NCI-H345 (cell line): ENCODE data around the gene FN1.

Experiments
- DNase-seq: peaks from one replicate; lab custom pipeline; 2025; lab: John Stamatoyannopoulos, UW

Gene FN1

GRCh38 chr2:215435870-215436704 is at the start of gene FN1:
FN1 (minus strand) TSS chr2:215436068; CDS start chr2:215435802, 266 bp downstream.
- peak; percentile 77 for DNase-seq

GRCh38 chr2:215485032-215485431 is 49.2 kb upstream of the FN1 start:
- DNase-seq = no peak

DNA sequence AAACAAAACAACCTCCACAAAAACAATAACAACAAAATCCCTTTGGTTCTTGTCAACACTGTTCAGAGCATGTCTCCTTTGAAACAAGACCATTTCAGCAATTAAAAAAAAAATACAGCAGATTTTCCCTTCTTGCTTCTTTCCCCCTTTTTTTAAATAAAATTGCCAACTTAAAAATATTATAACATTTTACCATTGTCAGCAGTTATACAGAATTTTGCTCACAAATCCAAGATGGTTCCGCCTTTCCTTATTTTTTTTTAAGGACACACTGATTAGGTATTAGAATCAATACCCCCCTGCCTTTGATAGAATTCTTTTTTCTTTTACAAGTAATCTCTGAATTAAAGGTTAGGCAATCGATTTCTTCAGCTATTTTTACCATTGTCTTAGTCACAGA is 48.7 kb upstream of the FN1 start:
- DNase-seq = no peak

GRCh38 chr2:215483431-215483830 is 47.6 kb upstream of the FN1 start:
- no peak for DNase-seq

DNA sequence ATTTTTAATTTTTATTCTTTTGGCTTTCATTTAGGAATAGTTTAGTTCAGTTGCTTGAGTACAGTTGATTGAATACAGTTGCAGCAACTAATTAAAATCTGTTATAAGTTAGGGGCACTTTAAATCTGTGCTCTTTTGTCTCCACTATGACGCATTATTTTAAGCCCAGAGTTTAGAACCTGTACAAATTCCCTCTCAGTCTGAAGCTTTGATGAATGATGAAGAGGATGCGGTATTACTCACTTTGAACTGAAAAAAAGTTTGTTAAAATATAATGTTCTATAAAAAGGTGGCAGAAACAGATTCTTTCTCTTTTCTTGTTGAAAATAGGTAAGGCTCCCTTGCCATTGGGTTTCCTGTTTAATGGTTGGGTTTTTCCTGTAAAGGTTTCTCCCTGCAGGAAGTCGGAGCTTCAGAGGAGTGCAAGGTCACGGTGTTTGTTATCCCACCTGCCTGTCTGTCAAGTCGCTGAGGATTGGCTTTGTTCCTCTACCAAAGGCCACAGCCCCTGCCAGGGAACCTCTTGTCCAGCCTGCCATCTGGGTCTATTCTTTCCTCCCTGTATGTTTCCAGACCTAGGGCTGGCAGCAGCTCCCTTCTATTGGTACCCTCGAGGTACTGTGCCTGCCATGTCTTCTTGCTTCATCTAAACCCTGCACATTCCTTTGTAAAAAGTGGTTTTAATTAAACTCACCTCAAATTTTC is 43.8 kb upstream of the FN1 start:
- DNase-seq = peak; percentile 28

DNA sequence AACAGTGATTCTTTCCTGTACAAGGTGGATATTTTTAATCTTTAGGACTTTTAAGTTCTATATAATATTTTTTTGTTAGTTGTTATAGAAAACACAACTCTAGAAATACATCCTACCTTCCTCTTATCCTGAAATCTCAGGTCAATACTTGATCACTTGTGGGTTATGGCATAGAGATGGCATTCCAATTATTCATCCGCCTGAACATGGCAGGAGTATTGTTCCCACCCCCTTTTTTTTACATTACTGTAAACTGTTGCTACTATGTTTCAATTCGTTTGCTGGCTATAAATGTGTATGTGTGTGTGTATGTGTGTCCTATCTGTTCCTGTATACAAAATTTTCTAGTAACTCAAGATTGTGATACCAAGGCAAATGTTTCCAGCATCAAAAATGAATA is 43.3 kb upstream of the FN1 start:
- no peak for DNase-seq

DNA sequence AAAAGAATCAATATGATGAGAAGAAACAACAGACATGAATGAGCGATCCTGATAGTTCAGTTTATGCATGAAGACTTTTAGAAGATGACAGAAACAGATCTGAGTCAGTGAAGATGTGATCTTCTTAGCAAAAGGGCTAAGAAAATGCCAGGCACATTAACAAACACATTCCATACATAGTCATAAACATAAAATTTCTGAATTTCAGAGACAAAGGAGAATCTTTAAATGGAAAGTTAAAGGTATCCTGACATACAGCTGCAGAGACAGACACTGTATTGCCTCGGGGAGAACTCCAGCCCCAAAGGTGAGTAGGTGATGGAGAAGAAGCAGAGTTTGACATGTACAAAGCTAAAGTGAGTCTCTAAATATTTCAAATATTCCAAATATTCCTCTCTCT is 40.6 kb upstream of the FN1 start:
- no peak for DNase-seq

GRCh38 chr2:215466097-215466909 is 30.4 kb upstream of the FN1 start:
- no peak for DNase-seq

GRCh38 chr2:215465256-215465655 is 29.4 kb upstream of the FN1 start:
- DNase-seq = no peak

GRCh38 chr2:215461836-215462532 is 26.1 kb upstream of the FN1 start:
- DNase-seq = no peak

- DNase-seq = no peak
Observed at GRCh38 chr2:215460682-215461382, 25.0 kb upstream of the FN1 start.

DNA sequence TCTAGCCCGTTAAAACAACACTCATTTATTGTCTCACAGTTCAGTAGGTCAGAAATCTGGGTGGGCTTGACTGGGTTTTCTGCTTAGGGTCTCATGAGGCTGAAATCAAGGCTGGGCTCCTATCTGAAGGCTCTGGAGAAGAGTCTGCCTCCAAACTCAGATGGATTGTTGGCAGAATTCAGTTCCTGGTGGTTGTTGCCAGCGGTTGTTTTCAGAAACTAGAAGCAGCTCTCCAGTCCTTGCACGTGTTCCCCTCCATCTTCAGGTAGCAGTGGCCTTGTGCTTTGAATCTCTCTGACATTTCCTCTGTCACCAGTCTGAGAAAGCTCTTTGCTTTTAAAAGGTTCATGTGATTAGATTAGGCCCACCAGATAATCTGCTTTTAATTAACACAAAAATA is 20.1 kb upstream of the FN1 start:
- no peak for DNase-seq

- peak; percentile 19 for DNase-seq
Observed at GRCh38 chr2:215454519-215455246, 18.8 kb upstream of the FN1 start.

- DNase-seq = no peak
Observed at GRCh38 chr2:215452725-215453124, 16.9 kb upstream of the FN1 start.

- DNase-seq = no peak
Observed at GRCh38 chr2:215451012-215451756, 15.3 kb upstream of the FN1 start.

DNA sequence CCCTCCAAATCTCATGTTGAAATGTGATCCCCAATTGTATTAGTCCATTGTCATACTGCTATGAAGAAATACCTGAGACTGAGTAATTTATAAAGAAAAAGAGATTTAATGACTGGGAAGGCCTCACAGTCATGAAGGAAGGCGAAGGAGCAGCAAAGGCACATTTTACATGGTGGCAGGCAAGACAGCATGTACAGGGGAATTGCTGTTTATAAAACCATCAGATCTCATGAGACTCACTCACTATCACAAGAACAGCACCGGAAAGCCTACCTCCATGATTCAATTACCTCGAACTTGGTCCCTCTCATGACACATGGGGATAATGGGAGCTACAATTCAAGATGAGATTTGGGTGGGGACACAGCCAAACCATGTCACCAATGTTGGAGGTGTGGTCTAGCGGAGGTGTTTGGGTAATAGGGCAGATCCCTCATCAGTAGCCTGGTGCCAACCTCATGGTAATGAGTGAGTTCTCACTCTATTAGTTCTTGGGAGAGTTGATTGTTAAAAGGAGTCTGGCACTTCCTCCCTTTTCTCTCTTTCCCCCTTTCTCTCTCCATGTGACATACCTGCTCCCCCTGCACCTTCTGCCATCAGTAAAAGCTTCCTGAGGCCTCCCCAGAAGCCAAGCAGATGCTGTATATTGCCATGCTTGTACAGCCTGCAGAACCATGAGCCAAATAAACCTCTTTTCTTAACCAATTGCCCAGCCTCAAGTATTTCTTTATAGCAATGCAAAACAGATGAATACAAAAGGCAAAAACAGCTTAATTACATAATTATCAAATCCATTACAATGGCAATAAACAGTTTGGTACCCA is 14.5 kb upstream of the FN1 start:
- DNase-seq = no peak

- no peak for DNase-seq
Observed at GRCh38 chr2:215447673-215448081, 11.8 kb upstream of the FN1 start.

DNA sequence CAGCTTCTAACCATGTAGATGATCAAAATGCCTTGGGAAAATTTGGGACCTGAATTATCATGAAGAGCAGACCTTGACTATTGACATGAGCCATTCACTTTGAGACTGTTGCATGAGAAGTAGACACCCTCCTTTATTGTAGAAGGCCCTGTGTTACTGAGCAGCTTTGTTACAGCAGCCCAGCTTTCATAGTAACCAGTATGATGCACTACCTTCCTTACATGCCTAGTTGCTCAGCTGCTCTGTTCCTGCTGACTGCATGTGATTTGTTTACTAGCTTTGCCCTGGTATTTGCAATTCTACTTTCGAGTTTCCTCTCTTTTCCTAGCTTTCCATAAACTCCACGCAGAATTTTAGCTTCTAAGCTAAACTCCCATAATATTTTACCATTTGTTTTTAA is 11.2 kb upstream of the FN1 start:
- no peak for DNase-seq

- DNase-seq = no peak
Observed at GRCh38 chr2:215442401-215442787, 6.5 kb upstream of the FN1 start.
